Hippocampal formation (tissue), 2 donors: Measurements from ENCODE around the gene KRT13.

Experiments
- DNase-seq, 2 donors: peaks; one replicate each; lab custom pipeline; 2025; lab: John Stamatoyannopoulos, UW

KRT13 gene

GRCh38 chr17:41494524-41494923 lies 10.9 kb downstream of the KRT13 start:
- no peak for DNase-seq

- DNase-seq: no peak
Measured at GRCh38 chr17:41492771-41493170, 12.6 kb downstream of the KRT13 start.

GRCh38 chr17:41492351-41492750 lies 13.1 kb downstream of the KRT13 start:
- DNase-seq: no peak

- no peak for DNase-seq
Measured at GRCh38 chr17:41491476-41491875, 13.9 kb downstream of the KRT13 start.

GRCh38 chr17:41490000-41490990 lies 15.1 kb downstream of the KRT13 start:
- no peak for DNase-seq

- DNase-seq: no peak
Measured at GRCh38 chr17:41489531-41489930, 15.9 kb downstream of the KRT13 start, which contains the start of gene KRT36. TSS of gene KRT36 (minus strand) at chr17:41489910. CDS start at chr17:41489864, 46 bp downstream.

GRCh38 chr17:41486809-41487530 lies 18.4 kb downstream of the KRT13 start:
- DNase-seq: no peak

GRCh38 chr17:41486316-41486715 lies 19.1 kb downstream of the KRT13 start:
- no peak for DNase-seq

GRCh38 chr17:41484920-41485904 lies 20.2 kb downstream of the KRT13 start:
- no peak for DNase-seq

GRCh38 chr17:41483991-41484826 lies 21.2 kb downstream of the KRT13 start:
- DNase-seq: no peak

- DNase-seq: no peak
Measured at GRCh38 chr17:41483531-41483930, 21.9 kb downstream of the KRT13 start.

GRCh38 chr17:41481036-41481435 lies 24.4 kb downstream of the KRT13 start, which contains the start of gene KRT35:
TSS of gene KRT35 (minus strand) at chr17:41481151. CDS start at chr17:41481097, 54 bp downstream.
- no peak for DNase-seq

- DNase-seq: no peak
Measured at GRCh38 chr17:41480581-41480980, 24.8 kb downstream of the KRT13 start.

GRCh38 chr17:41480136-41480535 lies 25.3 kb downstream of the KRT13 start:
- DNase-seq: no peak

GRCh38 chr17:41478237-41478636 lies 27.2 kb downstream of the KRT13 start:
- DNase-seq: no peak

GRCh38 chr17:41476866-41477815 lies 28.3 kb downstream of the KRT13 start:
- no peak for DNase-seq

- DNase-seq: no peak
Measured at GRCh38 chr17:41475421-41475820, 30.0 kb downstream of the KRT13 start.

GRCh38 chr17:41474863-41475262 lies 30.5 kb downstream of the KRT13 start:
- no peak for DNase-seq

GRCh38 chr17:41468346-41468745 lies 37.1 kb downstream of the KRT13 start:
- no peak for DNase-seq
